VCaP (cell line): Measurements from ENCODE around the gene RAPGEF5.

Experiments
- H3K27ac ChIP-seq: fragments of 450-650 bp; 2 replicates; pipeline ENCODE4 v1.5.1; 2017
- CTCF ChIP-seq: fragments of 450-650 bp; conservative IDR thresholded peaks from 2 replicates; pipeline ENCODE4 v1.5.1; 2017; ENCODE audit warnings: mild to moderate bottlenecking, moderate library complexity

The RAPGEF5 gene

GRCh38 chr7:22377703-22378102, 20.7 kb upstream of the RAPGEF5 start:
- 0 out of 2 replicates have a peak overlapping the region, but pooled peaks have one; percentile 18 for H3K27ac ChIP-seq
- no peak for TF ChIP-seq CTCF

DNA sequence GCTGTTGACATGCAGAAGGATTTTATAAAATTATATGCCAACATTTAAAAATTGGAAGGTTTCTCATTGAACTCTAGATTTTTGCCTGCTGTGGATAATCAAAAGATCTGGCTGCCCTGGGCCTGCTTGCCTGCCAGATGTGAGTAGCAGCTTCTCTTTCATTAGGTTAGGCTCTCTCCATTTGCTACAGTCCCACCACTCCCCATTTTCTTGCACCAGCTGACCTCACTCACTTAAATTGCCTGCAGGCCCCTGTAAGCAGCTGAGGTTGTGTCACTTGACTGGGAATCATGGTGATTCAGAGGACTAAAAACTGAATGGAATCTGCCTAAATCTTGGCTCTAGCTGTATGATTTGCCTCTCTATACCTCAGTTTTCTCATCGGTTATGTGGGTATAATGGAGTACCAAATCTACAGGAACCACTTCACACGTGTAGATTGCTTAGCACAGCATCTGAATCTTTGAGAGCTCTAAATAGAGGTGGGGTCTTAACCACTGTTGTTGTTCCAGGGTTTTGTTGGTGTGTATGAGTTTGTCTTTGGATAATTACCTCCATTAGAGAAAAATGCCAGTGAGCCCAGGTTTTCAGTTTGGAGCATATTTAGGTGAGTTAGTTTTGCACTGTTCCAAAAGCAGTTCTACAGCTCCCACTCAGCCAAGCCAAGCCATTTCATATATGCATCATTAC, 18.6 kb upstream of the RAPGEF5 start:
- no peak overlapping the region for H3K27ac ChIP-seq
- no peak for TF ChIP-seq CTCF

- peak overlapping the region; percentile 49; the same call in 1 of the 2 replicates for H3K27ac ChIP-seq
- TF ChIP-seq CTCF, result no peak
Observed at GRCh38 chr7:22373911-22374310, 17.0 kb upstream of the RAPGEF5 start.

DNA sequence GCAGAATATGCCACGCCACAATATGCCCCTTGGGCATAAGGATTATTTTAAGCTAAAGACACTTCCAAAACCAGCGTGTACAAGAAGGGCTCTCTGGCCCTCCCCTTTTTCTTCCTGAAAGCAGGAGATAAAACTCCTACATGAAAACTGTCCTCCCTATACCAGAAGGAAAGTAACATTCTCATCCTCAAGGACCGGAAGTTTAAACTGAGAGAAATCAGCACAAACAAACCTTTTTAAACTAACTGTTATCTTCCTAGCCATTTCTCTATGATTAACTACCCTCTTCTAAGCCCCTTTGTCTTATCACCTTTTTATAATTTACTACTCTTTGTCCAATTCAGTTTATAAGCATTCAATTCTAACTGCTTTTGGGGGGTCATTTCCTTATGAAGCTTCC, 16.4 kb upstream of the RAPGEF5 start:
- no peak for TF ChIP-seq CTCF
- H3K27ac ChIP-seq, result peak overlapping the region; percentile 49

DNA sequence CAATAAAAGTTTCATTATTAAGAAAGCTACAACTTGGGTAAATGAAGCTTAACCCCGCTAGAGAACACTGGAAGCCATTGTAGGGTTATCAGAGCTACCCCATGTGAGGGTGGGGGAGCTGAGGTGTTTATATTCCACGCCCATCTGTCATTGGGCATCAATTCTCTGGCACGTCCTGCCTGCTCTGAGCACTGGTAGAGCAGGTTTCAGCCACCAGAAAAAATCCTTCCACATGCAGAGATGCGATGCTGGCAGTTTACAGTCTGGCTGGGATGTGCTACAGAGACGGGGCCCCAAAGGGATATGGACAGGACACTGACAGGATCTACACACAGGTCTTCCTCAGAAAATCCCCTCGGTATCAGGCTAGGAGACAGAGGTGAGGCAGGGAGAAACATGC, 15.9 kb upstream of the RAPGEF5 start:
- TF ChIP-seq CTCF, result no peak
- H3K27ac ChIP-seq, result peak overlapping the region; percentile 49

DNA sequence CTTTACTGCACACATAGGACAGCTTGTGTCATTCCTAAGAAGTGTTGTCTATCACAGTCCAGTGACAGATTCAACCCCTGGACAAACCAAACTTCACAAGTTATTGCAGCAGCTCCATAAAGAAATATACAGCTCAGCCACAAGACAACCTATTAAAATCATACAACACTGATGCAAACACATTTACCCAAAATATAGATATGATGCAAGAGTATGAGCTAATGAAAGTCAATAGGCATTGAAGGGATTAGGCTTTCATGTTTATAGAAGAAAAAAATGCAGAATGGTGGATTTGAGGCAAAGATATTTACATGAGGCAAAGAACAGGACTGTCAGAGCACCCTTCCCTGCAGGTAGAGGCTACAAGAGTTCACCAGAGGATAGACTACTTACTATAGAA, 14.9 kb upstream of the RAPGEF5 start:
- no peak for TF ChIP-seq CTCF
- H3K27ac ChIP-seq, result no peak overlapping the region

DNA sequence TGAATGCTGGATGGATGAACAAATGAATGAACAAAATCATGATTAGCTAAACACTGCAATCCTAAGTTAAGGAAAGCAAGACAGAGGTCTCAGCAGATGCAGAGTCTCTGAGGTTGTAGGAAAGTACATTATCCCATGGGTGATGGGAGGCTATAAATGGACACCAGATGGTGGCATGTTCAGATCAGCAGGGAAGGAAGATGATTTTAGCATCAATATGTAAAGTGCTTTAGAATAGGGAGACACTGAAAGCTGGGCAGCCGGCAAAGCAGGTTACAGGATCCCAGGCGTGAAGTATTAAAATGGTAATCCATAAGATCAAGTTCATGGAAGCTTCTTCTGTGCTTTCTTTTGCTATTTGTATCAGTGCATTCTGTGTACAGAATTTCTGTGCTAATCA, 7.9 kb upstream of the RAPGEF5 start:
- TF ChIP-seq CTCF, result no peak
- no peak overlapping the region for H3K27ac ChIP-seq
